Fibroblast of gingiva (primary cell): ENCODE results near the gene TOP2A.

Experiments used
- DNase-seq: peaks from one replicate; pipeline ENCODE4 v3.0.0-alpha.2; 2011; ENCODE audit warnings: low read depth

Gene TOP2A, protein sequence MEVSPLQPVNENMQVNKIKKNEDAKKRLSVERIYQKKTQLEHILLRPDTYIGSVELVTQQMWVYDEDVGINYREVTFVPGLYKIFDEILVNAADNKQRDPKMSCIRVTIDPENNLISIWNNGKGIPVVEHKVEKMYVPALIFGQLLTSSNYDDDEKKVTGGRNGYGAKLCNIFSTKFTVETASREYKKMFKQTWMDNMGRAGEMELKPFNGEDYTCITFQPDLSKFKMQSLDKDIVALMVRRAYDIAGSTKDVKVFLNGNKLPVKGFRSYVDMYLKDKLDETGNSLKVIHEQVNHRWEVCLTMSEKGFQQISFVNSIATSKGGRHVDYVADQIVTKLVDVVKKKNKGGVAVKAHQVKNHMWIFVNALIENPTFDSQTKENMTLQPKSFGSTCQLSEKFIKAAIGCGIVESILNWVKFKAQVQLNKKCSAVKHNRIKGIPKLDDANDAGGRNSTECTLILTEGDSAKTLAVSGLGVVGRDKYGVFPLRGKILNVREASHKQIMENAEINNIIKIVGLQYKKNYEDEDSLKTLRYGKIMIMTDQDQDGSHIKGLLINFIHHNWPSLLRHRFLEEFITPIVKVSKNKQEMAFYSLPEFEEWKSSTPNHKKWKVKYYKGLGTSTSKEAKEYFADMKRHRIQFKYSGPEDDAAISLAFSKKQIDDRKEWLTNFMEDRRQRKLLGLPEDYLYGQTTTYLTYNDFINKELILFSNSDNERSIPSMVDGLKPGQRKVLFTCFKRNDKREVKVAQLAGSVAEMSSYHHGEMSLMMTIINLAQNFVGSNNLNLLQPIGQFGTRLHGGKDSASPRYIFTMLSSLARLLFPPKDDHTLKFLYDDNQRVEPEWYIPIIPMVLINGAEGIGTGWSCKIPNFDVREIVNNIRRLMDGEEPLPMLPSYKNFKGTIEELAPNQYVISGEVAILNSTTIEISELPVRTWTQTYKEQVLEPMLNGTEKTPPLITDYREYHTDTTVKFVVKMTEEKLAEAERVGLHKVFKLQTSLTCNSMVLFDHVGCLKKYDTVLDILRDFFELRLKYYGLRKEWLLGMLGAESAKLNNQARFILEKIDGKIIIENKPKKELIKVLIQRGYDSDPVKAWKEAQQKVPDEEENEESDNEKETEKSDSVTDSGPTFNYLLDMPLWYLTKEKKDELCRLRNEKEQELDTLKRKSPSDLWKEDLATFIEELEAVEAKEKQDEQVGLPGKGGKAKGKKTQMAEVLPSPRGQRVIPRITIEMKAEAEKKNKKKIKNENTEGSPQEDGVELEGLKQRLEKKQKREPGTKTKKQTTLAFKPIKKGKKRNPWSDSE (N-terminal part only)

DNA sequence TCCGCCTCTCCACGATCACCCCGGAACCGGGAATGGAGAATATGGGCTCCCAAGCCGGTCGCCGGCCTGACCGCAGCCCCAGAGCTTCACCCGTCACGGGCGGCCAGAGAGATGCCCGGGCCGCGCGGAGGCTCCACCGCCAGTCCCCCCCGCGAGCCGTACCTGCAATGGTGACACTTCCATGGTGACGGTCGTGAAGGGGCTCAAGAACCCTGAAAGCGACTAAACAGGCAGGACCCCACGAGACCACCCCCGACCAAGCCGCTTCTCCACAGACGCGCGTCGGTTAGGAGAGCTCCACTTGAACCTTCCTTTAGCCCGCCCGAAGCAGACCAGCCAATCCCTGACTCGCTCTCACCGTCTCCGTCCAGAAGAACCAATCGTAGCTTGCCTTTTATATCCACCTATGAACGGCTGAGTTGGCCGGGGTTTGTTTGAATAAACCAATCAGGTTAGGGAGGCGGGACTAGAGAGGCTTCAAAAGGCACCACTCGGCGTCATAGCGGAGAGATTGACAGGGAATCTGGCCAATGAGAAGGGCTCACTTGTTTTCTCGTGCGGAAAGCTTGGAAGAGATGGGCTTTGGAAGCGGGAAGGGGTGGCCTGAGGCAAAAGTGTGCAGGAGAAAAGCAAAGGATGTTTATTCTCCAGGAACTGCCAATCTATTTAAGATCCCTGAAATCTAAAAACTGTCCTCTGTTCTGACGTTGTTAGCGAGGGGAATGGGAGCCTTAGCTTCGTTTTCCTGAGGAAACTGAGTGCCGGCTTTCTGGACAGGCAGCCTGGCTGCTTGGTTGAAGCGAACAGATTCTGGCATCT is at the start of gene TOP2A:
Gene TOP2A (minus strand): TSS at position 288 of the 819 bp plus-strand sequence. CDS start 105 bp downstream, at position 183.
- peak; percentile 99 for DNase-seq

DNA sequence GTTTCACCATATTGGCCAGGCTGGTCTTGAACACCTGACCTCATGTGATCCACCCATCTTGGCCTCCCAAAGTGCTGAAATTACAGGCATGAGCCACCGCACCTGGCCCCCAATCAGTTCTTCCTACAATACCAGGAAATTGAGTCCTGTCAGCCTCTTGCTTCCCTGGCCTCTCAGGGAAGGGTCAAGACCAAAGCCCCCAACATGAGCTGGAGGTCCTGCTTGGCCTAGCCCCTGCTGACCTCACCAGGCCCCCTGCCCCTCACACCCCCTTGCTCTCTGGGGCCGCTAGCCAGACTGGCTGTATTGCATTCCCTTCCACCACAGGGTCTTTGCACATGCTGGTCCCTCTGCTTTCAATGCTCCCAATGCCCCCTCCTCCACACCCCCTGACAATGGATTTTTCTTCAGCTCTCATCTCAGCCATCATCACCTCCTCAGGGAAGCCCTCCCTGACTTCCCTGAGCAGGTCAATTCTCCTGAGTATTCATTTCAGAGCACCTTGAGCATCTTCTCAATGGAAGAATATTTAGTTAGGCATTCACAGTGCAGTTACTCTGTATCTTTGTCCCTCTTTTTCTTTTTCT is 49.7 kb upstream of the TOP2A start:
- peak; percentile 64 for DNase-seq

DNA sequence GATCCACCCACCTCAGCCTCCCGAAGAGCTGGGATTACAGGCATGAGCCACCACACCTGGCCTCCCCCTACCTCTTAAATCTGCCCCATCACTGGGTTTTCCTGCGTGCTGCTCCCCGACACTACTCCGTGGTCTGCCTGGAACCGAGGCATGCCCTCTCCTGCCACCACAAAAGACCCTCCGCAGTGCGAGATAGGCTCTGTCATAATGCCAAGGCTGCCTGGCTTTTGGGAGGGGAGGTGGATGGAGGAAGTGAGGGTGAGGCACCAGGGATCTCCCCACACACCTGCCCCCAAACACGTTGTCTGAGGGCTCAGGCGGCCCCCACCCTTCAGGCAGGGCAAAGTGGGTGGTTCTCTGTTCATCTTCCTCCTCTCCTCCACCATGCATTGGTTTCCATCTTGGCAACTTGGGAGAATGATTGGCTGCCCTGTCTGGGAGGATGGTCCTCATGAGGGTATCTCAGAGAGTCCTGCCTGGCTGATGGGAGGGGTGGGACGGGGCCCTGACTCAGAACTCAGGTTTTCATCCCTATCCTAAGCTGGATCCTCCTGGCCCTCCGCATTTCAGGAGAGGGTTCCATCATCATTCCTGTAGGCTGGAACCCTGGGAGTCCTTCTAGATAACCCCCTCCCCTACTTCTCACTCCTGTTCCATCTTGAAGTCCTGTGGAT is 48.7 kb upstream of the TOP2A start:
- peak; percentile 70 for DNase-seq

DNA sequence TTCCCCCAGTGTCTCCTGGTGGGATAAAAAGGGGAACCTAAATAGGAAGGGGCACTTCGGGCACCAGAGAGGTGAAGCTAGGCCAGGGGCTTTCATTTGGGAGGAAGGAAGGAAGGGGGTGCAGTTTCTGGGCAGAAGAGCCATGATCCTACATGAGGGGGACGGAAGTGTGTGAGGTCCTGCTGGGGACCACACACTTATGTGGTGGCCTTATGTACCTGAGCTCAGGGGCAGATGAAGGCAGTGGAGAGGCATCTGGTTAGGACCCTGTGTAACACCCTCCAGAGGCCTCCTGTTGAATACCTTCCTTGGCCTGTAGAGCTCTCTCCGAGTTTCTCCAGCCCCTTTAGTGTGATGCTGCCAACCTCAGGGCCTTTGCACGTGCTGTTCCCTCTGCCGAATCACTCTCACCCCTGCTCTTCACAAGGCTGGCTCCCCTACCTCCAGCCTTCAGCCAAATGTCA is 46.7 kb upstream of the TOP2A start:
- peak; percentile 78 for DNase-seq

DNA sequence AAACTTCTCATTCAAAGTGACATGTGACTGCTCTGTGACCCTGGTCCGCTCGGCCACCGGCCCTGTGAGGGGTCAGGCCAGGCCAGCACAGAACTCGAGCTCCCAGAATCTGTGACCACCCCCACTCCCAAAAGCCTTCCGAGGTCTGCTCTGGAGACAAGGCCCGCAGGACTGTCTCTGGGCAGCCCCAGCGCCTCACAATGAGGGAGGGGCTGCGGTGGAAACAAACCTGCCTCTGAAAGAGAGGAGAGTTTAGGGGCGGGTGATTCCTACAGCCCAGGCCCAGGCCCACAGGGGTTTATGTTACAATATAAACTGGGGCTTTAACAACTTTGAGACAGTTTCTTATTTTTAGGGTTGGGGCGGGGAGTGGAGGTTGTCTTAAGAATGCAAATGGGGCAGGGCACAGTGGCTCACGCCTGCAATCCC is 45.4 kb upstream of the TOP2A start:
- peak; percentile 87 for DNase-seq

DNA sequence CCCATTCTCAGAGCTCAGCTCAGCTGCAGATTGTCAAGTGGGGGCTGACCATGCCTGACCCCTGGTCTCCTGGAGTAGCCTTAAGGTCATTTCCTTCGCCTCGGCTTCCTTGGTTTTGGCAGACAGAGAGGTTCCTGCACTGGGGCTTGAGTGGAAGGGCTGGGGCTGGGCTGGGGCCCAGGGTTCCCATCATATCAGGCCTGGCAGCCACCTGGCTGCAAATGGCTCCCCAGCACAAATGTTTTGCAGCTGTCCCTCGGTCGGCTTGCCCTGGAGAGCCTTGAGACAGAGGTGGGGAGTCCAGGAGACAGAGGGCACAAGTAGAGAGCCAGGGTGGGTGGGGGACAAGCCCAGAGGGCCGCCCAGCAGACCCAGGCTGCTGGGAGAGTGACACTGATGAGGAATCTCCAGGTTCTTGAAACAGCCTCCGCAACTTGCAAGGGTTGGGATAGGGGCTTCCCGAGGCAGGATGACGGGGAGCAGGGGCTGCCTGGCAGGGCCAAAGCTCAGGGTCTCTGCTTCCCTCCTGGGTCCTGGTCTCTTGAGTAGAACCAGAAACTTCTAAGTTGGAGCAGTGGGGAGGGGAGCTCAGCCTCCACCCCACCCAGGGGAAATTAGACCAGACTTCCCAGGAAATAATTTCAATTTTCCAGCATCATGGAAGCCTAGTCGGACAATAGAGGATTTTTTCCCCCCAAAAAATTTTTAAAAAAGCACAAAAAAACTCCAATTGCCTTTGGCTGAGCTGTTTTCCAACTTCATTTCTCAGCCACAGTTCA is 44.8 kb upstream of the TOP2A start:
- DNase-seq: peak; percentile 82

DNA sequence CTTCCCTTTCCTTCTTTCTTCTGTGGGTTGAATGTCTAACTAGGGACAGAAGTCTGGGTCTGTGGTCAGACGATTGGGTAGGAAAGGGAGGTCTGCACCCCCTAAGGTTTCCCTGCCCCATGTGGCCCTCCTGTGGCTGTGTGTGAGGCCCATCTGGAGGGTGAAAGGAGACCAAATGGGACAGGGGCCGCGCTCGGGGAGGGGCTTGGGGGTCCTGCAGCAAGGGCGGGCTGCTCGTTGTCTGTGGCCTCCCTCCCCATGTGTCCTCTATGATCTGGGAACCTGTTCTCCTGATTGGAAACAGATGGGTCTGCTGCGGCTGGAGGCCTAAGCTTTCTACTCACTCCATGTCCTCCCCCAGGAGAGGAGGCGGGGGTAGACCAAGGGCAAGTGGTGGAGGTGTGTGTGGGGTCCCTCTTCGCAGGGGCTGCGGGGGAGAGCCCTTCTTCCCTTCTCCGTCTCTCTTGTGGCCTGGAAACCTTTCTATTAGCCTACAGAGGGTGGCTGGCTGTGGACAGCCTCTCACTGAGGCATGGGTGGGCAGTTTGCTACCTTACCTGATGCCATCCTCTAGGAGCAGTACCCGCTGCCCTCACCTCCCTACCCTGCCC is 44.1 kb upstream of the TOP2A start:
- peak; percentile 88 for DNase-seq

DNA sequence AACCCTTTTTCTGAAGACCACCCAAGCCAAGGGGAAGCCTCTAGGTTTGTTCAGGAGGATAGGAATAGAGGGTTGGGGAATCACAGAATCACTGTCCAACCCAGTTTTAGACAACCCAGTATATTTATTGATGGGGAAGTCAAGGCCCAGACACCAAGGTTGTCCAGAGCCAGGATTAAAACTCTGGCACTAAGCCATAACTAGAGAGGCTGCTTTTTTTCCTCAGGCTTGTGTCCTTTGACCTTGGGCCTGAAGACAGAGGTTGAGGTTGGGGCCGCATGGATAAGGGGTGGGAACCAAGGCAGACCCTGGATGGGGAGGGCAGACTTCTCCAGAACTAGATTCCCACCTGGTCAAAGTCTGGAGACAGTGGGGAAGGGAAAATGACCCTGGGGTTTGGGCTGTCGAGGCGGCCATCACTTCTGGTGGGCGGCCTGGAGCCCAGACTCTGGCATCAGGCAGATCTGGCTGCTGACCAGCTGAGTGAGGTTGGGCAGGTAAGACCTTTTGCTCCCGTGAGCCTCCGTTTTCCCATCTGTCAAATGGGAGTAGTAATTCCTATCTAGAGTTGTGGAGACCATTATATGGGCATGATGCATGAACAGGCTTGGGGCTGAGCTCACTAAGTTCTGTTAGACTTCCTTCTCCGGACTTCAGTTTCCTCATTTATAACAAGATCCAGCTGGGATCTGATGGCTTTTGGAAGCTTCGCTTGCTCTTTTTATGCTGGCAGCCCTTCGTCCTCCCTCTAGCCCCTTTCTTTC is 43.5 kb upstream of the TOP2A start:
- DNase-seq: peak; percentile 85

DNA sequence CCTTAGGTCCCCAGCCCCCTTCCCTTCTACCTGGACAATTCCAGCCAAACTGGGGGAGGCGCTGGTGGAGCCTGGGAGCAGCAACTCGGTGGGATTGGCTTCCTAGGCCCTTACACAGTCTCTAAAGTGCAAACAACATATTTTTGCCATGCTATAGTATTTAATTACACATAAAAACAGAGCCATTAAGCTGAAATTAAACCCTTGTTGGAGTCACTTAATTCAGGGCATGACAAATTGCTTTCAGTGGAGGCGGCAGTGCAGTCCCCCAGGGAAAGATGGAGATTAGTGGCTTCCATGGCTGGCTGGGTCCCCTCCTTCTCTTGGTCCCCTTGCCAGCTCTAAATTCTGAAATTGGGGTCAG is 42.9 kb upstream of the TOP2A start:
- peak; percentile 63 for DNase-seq

DNA sequence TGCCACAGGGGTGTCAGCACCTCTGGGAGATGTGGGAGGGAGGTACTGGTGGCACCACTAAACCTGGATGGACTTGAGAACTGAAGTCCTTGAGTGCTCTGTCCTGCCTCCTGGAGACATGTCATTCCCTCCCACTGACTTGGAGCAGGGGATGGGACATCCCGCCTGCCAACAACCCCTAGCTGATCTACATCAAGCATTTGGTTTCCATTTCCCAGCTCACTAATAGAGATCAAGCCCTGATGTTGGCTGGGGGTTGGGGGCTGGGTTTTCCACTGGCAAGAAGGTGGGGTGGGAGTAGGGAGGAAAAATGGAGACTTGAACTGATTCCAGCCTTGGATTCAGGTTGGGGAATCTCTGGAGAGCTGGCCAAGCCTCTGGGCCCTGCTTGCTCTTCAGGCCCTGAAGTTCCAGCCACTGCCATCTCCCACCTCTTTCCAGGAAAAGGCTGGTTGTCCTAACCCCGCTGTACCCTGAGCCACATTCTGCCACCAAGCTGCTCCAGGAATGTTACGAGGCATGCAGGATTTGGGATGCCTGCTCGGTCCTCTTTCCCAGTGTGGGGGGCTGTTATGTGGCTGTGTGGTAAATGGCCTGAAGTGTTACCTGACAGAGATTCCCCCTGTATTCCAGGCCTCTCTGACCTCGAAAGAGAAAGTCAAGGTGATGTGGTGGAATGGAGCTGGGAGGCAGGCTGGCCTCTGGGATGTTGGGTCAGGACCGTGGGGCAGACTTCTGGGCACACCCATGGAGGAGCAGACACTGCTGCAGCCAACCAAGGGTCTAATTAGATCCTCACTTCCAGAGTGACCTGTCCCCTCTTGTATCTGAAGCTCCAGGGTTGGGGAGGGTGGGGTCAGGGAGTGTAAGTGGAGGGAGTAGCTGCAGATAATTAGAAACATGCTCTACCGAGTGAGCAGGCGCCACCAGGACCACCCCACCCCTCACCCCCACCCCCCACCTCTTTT is 42.2 kb upstream of the TOP2A start:
- peak; percentile 73 for DNase-seq

DNA sequence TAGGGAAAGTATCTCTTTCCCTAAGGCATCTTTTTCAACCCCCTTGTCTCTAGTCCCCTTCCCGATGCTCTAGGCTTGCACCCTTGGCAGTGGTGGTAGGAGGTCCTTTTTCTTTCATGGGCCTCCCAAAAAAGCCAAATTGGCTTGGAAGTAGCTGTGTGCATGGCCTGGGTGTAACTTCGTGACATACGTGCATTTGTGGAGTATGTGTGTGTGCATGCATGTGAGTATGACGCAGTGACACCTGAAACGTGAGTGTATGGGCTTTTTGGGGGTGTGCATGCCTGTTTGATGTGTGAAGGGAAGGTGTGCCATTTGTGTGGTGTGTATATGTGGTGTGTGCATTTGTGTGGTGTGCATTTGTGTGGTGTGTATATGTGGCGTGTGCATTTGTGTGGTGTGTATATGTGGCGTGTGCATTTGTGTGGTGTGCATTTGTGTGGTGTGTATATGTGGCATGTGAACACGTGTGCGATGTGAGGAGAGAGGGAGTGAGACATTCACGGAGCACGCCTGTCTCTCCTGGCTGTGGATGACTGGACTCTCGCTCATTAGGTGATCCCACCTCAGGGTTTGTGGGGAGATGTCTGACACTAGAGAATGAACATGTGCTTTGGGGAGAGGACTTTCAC is 41.3 kb upstream of the TOP2A start:
- peak; percentile 45 for DNase-seq

DNA sequence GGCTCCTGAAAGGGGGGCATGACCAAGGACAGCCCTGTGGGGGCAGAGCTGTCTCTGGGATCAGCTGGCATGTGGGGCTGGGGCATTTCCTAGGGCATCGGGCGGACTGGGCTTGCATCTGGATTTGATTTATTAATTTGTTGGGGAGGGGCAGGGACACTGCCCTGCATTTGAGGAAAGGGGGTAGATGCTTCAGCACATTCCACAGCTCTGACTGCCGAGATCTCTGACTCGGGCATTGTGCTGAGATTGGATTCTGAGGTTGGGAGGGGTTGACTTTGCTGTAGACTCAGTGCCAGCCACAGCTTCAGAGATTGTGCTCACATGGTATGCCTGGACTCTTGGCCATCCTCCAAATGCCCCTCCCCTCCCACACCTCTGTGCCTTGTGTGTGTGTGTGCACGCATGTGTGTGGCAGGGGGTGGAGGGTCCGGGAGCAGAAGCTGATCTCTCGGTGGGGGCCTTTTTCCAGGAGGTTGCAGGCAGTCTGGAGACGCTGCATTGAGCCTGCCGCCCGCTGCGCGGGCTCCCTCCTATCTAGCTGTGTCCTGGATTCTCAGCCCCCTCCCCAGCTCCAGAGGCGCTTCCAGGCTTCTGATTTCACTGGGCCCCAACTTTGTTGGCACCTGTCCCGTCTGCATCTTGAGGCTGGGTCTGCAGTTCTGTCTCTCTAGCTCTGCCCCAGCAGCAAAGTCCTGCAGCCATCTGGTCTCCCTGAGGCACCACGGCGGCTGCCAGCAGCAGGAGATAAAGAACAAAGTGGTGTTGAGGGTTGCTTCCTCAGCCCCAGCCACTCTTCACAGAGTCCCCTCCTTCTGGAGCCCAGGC is 40.5 kb upstream of the TOP2A start:
- DNase-seq: peak; percentile 94

DNA sequence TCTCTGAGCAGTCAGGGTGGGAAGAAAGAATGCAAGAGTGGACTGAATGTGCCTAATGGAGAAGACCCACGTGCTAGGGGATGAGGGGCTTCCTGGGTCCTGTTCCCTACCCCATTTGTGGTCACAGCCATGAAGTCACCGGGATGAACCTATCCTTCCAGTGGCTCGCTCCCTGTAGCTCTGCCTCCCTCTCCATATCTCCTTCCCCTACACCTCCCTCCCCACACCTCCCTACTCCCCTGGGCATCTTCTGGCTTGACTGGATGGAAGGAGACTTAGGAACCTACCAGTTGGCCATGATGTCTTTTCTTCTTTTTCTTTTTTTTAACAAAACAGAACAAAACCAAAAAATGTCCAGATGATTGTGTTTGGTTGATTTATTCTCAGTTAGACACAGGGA is 39.7 kb upstream of the TOP2A start:
- DNase-seq: peak; percentile 34

DNA sequence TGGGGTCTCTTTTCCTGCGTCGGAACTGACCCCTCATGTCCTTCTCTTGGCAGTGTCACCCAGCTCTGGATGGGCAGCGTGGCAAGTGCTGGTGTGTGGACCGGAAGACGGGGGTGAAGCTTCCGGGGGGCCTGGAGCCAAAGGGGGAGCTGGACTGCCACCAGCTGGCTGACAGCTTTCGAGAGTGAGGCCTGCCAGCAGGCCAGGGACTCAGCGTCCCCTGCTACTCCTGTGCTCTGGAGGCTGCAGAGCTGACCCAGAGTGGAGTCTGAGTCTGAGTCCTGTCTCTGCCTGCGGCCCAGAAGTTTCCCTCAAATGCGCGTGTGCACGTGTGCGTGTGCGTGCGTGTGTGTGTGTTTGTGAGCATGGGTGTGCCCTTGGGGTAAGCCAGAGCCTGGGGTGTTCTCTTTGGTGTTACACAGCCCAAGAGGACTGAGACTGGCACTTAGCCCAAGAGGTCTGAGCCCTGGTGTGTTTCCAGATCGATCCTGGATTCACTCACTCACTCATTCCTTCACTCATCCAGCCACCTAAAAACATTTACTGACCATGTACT is 38.8 kb upstream of the TOP2A start:
- peak; percentile 48 for DNase-seq

DNA sequence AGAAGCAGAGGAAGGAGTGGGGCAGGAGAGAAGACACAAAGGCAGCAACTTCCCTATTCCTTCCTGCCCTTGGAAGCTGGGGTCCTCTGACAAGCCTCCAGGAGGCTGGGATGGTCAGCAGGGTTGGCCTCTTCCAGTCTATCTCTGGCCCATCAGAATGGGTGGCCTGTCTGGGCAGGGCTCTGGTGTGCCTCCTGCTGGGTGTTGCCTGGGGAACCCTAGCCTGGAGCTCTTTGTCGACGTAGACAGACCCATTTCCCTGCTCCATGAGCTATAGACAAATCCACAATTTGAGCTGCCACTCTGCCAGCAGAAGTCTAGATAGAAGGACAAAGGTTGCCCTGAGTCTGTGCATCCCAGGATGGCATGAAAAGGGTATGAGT is 36.9 kb upstream of the TOP2A start:
- DNase-seq: no peak
